Astrocyte (in vitro differentiated cells and primary cell): ENCODE data around the gene GRID2IP.

Experiments
- EZH2 ChIP-seq: IDR thresholded peaks from 2 replicates; pipeline ENCODE4 v1.6.1; 2012; ENCODE audit warnings: mild to moderate bottlenecking, low read length, inconsistent platforms; ENCODE audit not compliant: insufficient read depth
- TF ChIP-seq, protein P1 (sequence below): IDR thresholded peaks from 2 replicates; pipeline ENCODE4 v1.5.1; 2011; ENCODE audit warnings: low read depth, mild to moderate bottlenecking, inconsistent platforms, low read length, moderate library complexity; ENCODE audit not compliant: insufficient read depth

DNA sequence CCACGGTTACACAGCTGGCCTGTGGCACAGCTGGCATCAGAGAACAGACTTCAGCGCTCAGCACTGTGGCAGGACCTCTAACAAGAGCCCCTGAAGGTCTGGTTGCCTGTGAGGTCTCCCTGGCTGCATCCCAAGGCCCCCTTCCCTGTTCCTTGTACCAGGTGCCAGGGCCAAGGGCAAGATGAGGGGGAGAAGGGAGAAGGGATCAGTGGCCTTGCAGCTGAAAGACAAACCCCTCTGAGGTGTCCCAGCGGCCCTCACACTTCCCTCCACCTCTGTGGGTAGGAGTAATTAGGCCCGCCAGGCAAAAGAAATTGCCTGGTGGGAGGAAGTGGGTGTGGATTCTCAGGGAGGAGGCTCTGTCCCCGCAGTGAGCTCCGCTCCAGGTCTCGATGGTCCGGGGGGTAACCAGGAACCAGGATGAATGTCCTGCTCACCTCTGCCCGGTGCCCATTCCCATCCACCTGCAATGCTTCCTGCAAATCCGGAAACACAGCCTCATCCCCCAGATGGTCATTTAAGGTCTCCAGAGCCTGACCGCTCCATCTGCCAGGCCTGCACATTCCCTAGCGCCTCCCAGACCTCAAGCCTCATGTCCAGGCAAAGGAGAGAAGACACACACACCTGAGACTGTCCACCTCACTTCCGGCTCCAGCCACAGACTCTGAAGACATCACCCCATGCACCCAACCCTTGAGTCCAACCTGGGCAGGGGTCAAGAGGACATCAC is 22.7 kb downstream of the GRID2IP start:
- TF ChIP-seq, protein P1, sequence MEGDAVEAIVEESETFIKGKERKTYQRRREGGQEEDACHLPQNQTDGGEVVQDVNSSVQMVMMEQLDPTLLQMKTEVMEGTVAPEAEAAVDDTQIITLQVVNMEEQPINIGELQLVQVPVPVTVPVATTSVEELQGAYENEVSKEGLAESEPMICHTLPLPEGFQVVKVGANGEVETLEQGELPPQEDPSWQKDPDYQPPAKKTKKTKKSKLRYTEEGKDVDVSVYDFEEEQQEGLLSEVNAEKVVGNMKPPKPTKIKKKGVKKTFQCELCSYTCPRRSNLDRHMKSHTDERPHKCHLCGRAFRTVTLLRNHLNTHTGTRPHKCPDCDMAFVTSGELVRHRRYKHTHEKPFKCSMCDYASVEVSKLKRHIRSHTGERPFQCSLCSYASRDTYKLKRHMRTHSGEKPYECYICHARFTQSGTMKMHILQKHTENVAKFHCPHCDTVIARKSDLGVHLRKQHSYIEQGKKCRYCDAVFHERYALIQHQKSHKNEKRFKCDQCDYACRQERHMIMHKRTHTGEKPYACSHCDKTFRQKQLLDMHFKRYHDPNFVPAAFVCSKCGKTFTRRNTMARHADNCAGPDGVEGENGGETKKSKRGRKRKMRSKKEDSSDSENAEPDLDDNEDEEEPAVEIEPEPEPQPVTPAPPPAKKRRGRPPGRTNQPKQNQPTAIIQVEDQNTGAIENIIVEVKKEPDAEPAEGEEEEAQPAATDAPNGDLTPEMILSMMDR, result no peak
- no peak for TF ChIP-seq EZH2
